Testis (tissue), 3 donors: ENCODE measurements around the gene TIGD6. TPM values are rescaled to one million over a fixed set of nuclear protein-coding genes. Genes with fewer than 3 reads are reported as not detected.

Experiments used
- polyA plus RNA-seq: library from polyadenylated mRNA; stranded (reverse); fragments of 350-450 nt; fragmentation: Illumina TruSeq; extraction: RNeasy Lipid Tissue Mini Kit (QIAGEN cat#74804); gene quantifications from one replicate; pipeline ENCODE4 v1.2.3, GENCODE V29; 2014; ENCODE audit warnings: low read depth, low replicate concordance; ENCODE audit not compliant: insufficient read depth
- total RNA-seq, 2 donors: library from RNA; depleted of rRNA; stranded (reverse); fragments of >200 nt; gene quantifications; one replicate each; pipeline ENCODE4 v1.2.3, GENCODE V29; 2016

The TIGD6 gene
- total and polyA plus RNA-seq, 3 donors from 2014 or later, result 7.8 to 11.2 (median 9.7) TPM

Other genes starting within 250 kb of the TIGD6 start
- gene PDE6A, start 55.9 kb downstream of the TIGD6 start, total RNA-seq, result 1 to 10 TPM; 3.2 to 4.6 TPM
- 2.9 TPM for gene PDE6A, start 55.9 kb downstream of the TIGD6 start, polyA plus RNA-seq
- gene SLC26A2, start 39.9 kb downstream of the TIGD6 start, total RNA-seq, result 10 to 100 TPM; 13.5 to 16.3 TPM
- 7.4 TPM for gene SLC26A2, start 39.9 kb downstream of the TIGD6 start, polyA plus RNA-seq
- gene HMGXB3, start 85 bp upstream of the TIGD6 start, total RNA-seq, result 10 to 100 TPM; 63.6 to 72.5 TPM
- gene HMGXB3, start 85 bp upstream of the TIGD6 start, polyA plus RNA-seq, result 33.5 TPM
- 10 to 100 TPM in 1 of 2 donors, 1 to 10 TPM in 1; 4.3 to 15.7 TPM for gene CSF1R, start 85.9 kb upstream of the TIGD6 start, total RNA-seq
- gene CSF1R, start 85.9 kb upstream of the TIGD6 start, polyA plus RNA-seq, result 25.4 TPM
- gene PDGFRB, start 155.2 kb upstream of the TIGD6 start, total RNA-seq, result 10 to 100 TPM; 71.2 to 87.0 TPM
- gene PDGFRB, start 155.2 kb upstream of the TIGD6 start, polyA plus RNA-seq, result 61.6 TPM
- 1 to 10 TPM; 3.4 to 5.2 TPM for gene CDX1, start 166.1 kb upstream of the TIGD6 start, total RNA-seq
- gene CDX1, start 166.1 kb upstream of the TIGD6 start, polyA plus RNA-seq, result 3.4 TPM
- gene SLC6A7, start 189.4 kb upstream of the TIGD6 start, total RNA-seq, result under 1 TPM in 1 of 2 donors, not detected in 1; 0.12 TPM
- not detected for gene SLC6A7, start 189.4 kb upstream of the TIGD6 start, polyA plus RNA-seq